Gastroesophageal sphincter (tissue), 2 donors: ENCODE data around the gene SPON1.
"Not testable (repeated sequence)": the region's sequence is repeated elsewhere in the genome, so short reads cannot be mapped to it uniquely, and the experiment has no call there.

ENCODE experiments used
- POLR2A ChIP-seq, 2 donors: fragments of 450-650 bp; IDR thresholded peaks; one replicate each; pipeline ENCODE4 v1.6.1; 2017; ENCODE audit warnings: antibody characterized with exemption in 2 of 2, mild to moderate bottlenecking in 2 of 2, moderate library complexity in 1 of 2
- POLR2AphosphoS5 ChIP-seq: sonication (generic); formaldehyde crosslinking; IDR thresholded peaks from one replicate; pipeline ENCODE4 v1.6.1; 2017; ENCODE audit warnings: antibody characterized with exemption

DNA sequence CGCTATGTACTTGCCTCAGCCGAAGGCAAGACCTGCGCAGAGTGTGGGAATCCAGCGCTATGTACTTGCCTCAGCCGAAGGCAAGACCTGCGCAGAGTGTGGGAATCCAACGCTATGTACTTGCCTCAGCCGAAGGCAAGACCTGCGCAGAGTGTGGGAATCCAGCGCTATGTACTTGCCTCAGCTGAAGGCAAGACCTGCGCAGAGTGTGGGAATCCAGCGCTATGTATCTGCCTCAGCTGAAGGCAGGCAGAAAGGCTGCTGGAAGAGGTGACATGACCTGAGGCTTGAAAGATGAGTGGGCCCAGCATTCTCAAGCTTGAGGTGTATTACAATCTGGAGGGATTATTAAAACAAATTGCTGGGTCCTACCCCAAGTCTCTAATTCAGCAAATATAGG, 290.0 kb downstream of the SPON1 start:
- TF ChIP-seq POLR2AphosphoS5; POLR2A (IDR thresholded peaks at IDR 0.05): not testable (repeated sequence)
